Fibroblast of lung (primary cell): ENCODE results near the gene CEP131.

ENCODE experiments used
- EZH2 ChIP-seq: IDR thresholded peaks from 2 replicates; pipeline ENCODE4 v1.5.1; 2012; ENCODE audit warnings: low read length, control low read depth, mild to moderate bottlenecking; ENCODE audit errors: missing control alignments
- TF ChIP-seq, protein P1 (sequence below), 2 donors: IDR thresholded peaks in 1 of 2; conservative IDR thresholded peaks in 1 of 2; 1 replicate in 1 of 2; 2 replicates in 1 of 2; pipeline ENCODE4 v1.5.1; 2011 to 2012; ENCODE audit warnings: low read length in 2 of 2, control low read depth in 1 of 2, inconsistent platforms in 1 of 2, low read depth in 1 of 2, mild to moderate bottlenecking in 1 of 2

GRCh38 chr17:81154961-81155360, 67.8 kb downstream of the CEP131 start:
- TF ChIP-seq, protein P1, sequence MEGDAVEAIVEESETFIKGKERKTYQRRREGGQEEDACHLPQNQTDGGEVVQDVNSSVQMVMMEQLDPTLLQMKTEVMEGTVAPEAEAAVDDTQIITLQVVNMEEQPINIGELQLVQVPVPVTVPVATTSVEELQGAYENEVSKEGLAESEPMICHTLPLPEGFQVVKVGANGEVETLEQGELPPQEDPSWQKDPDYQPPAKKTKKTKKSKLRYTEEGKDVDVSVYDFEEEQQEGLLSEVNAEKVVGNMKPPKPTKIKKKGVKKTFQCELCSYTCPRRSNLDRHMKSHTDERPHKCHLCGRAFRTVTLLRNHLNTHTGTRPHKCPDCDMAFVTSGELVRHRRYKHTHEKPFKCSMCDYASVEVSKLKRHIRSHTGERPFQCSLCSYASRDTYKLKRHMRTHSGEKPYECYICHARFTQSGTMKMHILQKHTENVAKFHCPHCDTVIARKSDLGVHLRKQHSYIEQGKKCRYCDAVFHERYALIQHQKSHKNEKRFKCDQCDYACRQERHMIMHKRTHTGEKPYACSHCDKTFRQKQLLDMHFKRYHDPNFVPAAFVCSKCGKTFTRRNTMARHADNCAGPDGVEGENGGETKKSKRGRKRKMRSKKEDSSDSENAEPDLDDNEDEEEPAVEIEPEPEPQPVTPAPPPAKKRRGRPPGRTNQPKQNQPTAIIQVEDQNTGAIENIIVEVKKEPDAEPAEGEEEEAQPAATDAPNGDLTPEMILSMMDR (conservative IDR thresholded peaks at IDR 0.05 in 1 of 2, IDR thresholded peaks at IDR 0.05 in 1 of 2; ENCODE audit: low read depth in 1 of 2, low read length in 2 of 2): no peak
- no peak for TF ChIP-seq EZH2
